GM12874 (cell line): ENCODE results near the gene OR2F2.

Source experiments
- TF ChIP-seq, protein P1 (sequence below): IDR thresholded peaks from 2 replicates; pipeline ENCODE4 v1.5.1; 2011; ENCODE audit warnings: low read depth, mild to moderate bottlenecking, control low read depth, low read length, moderate library complexity; ENCODE audit not compliant: insufficient read depth

OR2F2 gene

DNA sequence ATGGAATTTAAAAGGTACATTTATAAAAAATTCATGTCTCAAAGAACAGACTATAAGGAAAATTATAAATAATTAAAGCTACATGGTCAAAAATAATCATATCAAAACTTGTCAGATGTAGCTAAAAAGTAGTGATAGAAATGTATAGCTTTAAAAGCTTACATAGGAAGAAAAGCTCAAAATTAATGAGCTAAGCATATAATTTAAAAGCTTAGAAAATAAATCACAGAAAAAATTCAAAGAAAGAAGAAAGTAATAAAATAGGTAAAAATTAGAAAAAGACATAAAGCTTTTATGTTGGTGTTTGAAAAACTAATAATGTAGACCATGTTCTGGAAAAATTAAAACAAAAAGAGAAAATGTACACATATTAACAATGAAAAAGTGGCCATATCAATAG is 38.4 kb upstream of the OR2F2 start:
- TF ChIP-seq, protein P1, sequence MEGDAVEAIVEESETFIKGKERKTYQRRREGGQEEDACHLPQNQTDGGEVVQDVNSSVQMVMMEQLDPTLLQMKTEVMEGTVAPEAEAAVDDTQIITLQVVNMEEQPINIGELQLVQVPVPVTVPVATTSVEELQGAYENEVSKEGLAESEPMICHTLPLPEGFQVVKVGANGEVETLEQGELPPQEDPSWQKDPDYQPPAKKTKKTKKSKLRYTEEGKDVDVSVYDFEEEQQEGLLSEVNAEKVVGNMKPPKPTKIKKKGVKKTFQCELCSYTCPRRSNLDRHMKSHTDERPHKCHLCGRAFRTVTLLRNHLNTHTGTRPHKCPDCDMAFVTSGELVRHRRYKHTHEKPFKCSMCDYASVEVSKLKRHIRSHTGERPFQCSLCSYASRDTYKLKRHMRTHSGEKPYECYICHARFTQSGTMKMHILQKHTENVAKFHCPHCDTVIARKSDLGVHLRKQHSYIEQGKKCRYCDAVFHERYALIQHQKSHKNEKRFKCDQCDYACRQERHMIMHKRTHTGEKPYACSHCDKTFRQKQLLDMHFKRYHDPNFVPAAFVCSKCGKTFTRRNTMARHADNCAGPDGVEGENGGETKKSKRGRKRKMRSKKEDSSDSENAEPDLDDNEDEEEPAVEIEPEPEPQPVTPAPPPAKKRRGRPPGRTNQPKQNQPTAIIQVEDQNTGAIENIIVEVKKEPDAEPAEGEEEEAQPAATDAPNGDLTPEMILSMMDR = no peak

DNA sequence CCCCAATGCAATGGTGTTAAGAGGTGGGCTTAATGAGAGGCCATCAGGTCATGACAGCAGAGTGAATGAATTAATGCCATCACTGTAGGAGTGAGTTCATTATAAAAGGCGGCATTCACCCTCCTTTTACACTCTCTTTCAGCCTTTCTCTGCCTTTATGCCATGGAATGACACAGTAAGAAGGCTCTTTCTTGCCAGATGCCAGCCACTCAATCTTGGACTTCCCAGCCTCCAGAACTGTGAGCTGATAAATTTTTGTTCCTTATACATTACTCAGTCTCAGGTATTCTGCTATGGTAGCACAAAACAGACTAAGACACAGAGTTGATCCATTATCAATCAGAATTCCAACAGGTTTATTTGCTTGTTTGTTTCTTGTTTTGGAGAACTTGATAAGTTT is 36.2 kb upstream of the OR2F2 start:
- TF ChIP-seq, protein P1 = no peak

DNA sequence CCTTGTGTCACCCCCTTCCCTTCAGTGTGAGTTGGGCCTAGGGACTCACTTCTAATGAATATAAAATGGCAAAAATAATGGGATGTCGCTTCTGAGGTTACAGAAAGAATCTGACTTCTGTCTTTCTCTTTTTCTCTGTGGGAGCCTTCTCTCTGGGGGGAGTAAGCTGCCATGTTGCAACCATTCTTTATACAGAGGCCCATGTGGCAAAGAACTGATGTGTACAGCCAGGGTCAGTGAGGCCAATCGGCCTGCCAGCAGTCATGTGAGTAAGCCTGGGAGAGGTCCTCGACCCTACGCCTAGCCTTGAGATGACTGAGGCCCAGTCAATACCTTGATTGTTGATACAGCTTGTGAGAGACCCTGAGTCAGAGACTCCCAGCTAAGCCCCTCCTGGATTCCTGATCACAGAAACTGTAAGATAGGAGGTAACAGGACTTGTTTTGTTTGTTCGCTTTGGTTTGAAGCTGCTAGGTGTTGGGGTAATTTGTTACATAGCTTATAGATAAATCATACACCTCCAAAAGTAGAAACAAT is 34.7 kb upstream of the OR2F2 start:
- TF ChIP-seq, protein P1 = no peak

DNA sequence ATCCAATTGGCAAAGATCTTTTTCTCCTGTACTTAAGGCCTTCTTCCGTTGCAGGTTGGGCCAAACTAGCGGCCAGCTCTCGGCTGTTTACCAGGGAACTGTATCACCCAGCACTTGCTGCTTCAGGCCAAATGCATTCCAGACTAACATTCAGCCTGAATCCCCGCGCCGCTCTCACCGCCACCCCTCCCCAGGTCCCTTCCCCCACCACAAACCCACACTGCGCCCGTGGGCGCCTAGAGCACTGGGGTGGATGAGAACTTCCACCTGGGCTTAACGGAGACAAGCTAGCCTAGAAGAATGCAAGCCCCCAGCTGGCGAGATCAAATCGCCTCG is 33.7 kb upstream of the OR2F2 start:
- TF ChIP-seq, protein P1 = no peak

DNA sequence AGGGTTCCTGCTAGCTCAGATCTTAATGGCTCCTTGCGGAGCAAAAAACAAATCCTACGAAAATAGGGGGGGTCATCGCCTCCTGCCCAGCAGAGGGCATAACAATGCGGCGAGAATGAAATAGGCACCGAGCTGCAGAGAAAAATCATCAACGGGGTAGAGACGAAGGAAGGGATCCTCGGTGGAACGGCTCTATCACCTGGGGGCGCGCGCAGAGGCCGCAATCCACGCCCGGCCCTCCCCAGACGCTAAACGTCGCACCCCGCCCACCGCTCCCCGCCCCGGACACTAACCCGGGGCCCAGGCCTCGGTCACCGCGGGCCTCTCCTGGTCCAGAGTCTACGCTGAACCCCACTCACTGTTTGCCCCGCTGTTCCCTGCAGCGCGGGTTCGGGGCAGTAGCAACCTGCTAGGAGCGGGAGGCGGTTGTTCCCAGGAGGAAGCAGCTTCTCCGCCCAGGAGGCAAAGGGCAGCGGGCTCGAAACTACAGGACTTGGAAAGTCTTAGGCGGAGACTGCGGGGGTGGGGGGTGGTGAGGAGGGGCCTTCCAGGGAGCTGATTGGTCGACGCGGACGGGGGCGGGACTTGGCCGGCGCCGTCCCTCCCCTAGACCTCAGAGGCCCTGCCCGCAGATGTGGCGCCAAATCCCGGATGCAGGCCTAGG is 33.2 kb upstream of the OR2F2 start, which contains the start of gene TCAF1:
Gene TCAF1 (minus strand): TSS at position 509 of the 664 bp plus-strand sequence. CDS start 25,568 bp downstream, outside the sequence.
- TF ChIP-seq, protein P1 = peak; percentile 27

DNA sequence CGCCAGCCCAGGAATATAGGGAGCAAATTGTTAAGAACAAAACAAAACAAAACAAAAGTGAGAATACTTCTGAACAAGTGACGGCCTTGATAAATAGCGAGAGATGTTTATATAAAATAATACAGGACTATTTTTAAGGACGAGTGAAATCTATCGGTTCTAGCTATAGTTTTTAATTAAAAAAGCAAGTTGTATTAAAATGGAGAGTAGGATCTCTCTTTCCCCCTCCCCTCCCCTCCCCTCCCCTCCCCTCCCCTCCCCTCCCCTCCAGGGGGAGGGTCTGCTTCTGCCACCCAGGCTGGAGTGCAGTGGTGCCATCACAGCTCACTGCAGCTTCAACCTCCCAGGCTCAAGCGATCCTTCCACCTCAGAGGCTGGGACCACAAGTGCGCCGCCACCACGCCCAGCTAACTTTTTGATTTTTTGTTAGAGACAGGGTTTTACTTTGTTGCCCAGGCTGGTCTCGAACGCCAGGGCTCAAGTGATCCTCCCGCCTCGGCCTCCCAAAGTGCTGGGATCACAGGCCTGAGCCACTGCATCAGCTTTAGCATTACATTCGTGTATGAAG is 32.6 kb upstream of the OR2F2 start:
- TF ChIP-seq, protein P1 = no peak

DNA sequence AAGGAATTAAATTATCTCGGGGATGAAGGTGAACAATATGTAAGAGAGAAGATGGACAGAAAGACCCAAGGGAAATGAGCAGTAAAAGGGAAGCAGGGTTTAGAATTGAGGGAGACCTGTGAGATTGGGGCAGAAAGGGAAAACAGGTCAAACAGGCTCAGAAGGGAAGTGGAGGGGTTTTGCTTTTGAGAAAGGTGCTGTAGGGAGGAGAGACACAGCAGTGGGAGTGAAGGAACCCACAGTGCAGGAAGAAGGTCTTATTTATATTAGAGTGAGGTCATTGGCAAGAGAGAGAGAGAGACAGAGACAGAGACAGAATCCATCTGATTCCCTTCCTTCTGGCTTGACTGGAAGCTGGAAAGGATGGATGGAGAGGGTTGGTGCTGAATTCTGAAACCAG is 29.5 kb upstream of the OR2F2 start:
- TF ChIP-seq, protein P1 = no peak
